ENCODE measurements around the gene SPRYD3.

- TF ChIP-seq CTCF (tag by site-specific recombination; IDR thresholded peaks at IDR 0.05) (no peak), ZNF362 (tag by site-specific recombination; IDR thresholded peaks at IDR 0.05) (no peak), RBAK (tag by site-specific recombination; IDR thresholded peaks at IDR 0.05) (no peak), ZNF513 (tag by site-specific recombination; IDR thresholded peaks at IDR 0.05) (no peak), KLF8 (tag by site-specific recombination; IDR thresholded peaks at IDR 0.05) (no peak), ZSCAN18 (tag by site-specific recombination; IDR thresholded peaks at IDR 0.05) (no peak), ZNF311 (tag by site-specific recombination; IDR thresholded peaks at IDR 0.05; ENCODE audit: borderline replicate concordance) (no peak), ATF2 (tag by site-specific recombination; IDR thresholded peaks at IDR 0.05; ENCODE audit: low read depth) (no peak), TRIM28 (IDR thresholded peaks at IDR 0.05; ENCODE audit: borderline replicate concordance, low read length) (no peak), ZNF114 (tag by site-specific recombination; IDR thresholded peaks at IDR 0.05) (no peak), ZNF830 (tag by site-specific recombination; IDR thresholded peaks at IDR 0.05; ENCODE audit: low read depth) (no peak), ZBTB21 (tag by site-specific recombination; IDR thresholded peaks at IDR 0.05) (no peak)
- TF ChIP-seq, protein P1, sequence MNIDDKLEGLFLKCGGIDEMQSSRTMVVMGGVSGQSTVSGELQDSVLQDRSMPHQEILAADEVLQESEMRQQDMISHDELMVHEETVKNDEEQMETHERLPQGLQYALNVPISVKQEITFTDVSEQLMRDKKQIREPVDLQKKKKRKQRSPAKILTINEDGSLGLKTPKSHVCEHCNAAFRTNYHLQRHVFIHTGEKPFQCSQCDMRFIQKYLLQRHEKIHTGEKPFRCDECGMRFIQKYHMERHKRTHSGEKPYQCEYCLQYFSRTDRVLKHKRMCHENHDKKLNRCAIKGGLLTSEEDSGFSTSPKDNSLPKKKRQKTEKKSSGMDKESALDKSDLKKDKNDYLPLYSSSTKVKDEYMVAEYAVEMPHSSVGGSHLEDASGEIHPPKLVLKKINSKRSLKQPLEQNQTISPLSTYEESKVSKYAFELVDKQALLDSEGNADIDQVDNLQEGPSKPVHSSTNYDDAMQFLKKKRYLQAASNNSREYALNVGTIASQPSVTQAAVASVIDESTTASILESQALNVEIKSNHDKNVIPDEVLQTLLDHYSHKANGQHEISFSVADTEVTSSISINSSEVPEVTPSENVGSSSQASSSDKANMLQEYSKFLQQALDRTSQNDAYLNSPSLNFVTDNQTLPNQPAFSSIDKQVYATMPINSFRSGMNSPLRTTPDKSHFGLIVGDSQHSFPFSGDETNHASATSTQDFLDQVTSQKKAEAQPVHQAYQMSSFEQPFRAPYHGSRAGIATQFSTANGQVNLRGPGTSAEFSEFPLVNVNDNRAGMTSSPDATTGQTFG (tag by site-specific recombination; IDR thresholded peaks at IDR 0.05; ENCODE audit: borderline replicate concordance): no peak
- TF ChIP-seq, protein P2, sequence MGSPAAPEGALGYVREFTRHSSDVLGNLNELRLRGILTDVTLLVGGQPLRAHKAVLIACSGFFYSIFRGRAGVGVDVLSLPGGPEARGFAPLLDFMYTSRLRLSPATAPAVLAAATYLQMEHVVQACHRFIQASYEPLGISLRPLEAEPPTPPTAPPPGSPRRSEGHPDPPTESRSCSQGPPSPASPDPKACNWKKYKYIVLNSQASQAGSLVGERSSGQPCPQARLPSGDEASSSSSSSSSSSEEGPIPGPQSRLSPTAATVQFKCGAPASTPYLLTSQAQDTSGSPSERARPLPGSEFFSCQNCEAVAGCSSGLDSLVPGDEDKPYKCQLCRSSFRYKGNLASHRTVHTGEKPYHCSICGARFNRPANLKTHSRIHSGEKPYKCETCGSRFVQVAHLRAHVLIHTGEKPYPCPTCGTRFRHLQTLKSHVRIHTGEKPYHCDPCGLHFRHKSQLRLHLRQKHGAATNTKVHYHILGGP (tag by site-specific recombination; IDR thresholded peaks at IDR 0.05): no peak
Observed at GRCh38 chr12:53060064-53060720, 19.0 kb downstream of the SPRYD3 start.
